Neuronal stem cell (in vitro differentiated cells): Measurements from ENCODE around the gene FARP1.

ENCODE experiments used
- DNase-seq: peaks from one replicate; pipeline ENCODE4 v3.0.0-alpha.2; 2013; ENCODE audit warnings: low spot score
- H2AFZ ChIP-seq: one replicate; pipeline ENCODE4 v1.6.1; 2013; ENCODE audit warnings: mild to moderate bottlenecking, low read length, inconsistent platforms
- H2AK5ac ChIP-seq: 2 replicates; pipeline ENCODE4 v1.6.1; 2013; ENCODE audit warnings: low read depth, mild to moderate bottlenecking, inconsistent platforms, low read length, moderate library complexity, mixed read lengths
- H2BK120ac ChIP-seq: 2 replicates; pipeline ENCODE4 v1.6.1; 2013; ENCODE audit warnings: low read depth, mild to moderate bottlenecking, inconsistent platforms, low read length, moderate library complexity, mixed read lengths
- H2BK12ac ChIP-seq: one replicate; pipeline ENCODE4 v1.6.1; 2013; ENCODE audit warnings: low read length, inconsistent platforms
- H2BK15ac ChIP-seq: 2 replicates; pipeline ENCODE4 v1.6.1; 2013; ENCODE audit warnings: mild to moderate bottlenecking, low read length, inconsistent platforms, mixed read lengths
- H2BK5ac ChIP-seq: one replicate; pipeline ENCODE4 v1.6.1; 2013; ENCODE audit warnings: inconsistent platforms, mild to moderate bottlenecking, low read length, moderate library complexity
- H3K14ac ChIP-seq: one replicate; pipeline ENCODE4 v1.6.1; 2013; ENCODE audit warnings: low read length, inconsistent platforms
- H3K18ac ChIP-seq: 2 replicates; pipeline ENCODE4 v1.6.1; 2013; ENCODE audit warnings: low read length, inconsistent platforms
- H3K23ac ChIP-seq: 2 replicates; pipeline ENCODE4 v1.6.1; 2013; ENCODE audit warnings: low read depth, mild to moderate bottlenecking, mixed read lengths, low read length, inconsistent platforms; ENCODE audit not compliant: poor library complexity
- H3K27ac ChIP-seq: replicated peaks from 3 replicates; pipeline ENCODE4 v1.5.1; 2013; ENCODE audit warnings: low read length, inconsistent platforms
- H3K27me3 ChIP-seq, 3 experiments: 2 replicates each; pipeline ENCODE4 v1.6.1; 2013; ENCODE audit warnings: low read length in 3 of 3, mild to moderate bottlenecking in 2 of 3, inconsistent platforms in 1 of 3, low read depth in 1 of 3, mixed read lengths in 1 of 3, moderate library complexity in 1 of 3; ENCODE audit not compliant: control insufficient read depth in 3 of 3, insufficient read depth in 3 of 3
- H3K36me3 ChIP-seq, 2 donors: replicated peaks in 1 of 2; 2 replicates each; pipeline ENCODE4 v1.6.1; 2013; ENCODE audit warnings: low read length in 2 of 2; ENCODE audit not compliant: control insufficient read depth in 2 of 2, insufficient read depth in 2 of 2
- H3K4ac ChIP-seq: 2 replicates; pipeline ENCODE4 v1.6.1; 2013; ENCODE audit warnings: inconsistent platforms, mild to moderate bottlenecking, low read length, moderate library complexity
- H3K4me1 ChIP-seq, 2 donors: 1 replicate in 1 of 2; 2 replicates in 1 of 2; pipeline ENCODE4 v1.6.1; 2013; ENCODE audit warnings: low read length in 2 of 2, low read depth in 1 of 2; ENCODE audit not compliant: control insufficient read depth in 2 of 2, insufficient read depth in 1 of 2
- H3K4me2 ChIP-seq: one replicate; pipeline ENCODE4 v1.6.1; 2013; ENCODE audit warnings: mild to moderate bottlenecking, low read length, inconsistent platforms; ENCODE audit not compliant: insufficient read depth, poor library complexity, severe bottlenecking
- H3K4me3 ChIP-seq, 2 donors: 2 replicates each; pipeline ENCODE4 v1.5.1; 2013; ENCODE audit warnings: low read length in 2 of 2, mild to moderate bottlenecking in 2 of 2, inconsistent platforms in 1 of 2, moderate library complexity in 1 of 2
- H3K79me1 ChIP-seq: one replicate; pipeline ENCODE4 v1.6.1; 2013; ENCODE audit warnings: low read depth, mild to moderate bottlenecking, inconsistent platforms, low read length, moderate library complexity
- H3K9ac ChIP-seq: one replicate; pipeline ENCODE4 v1.6.1; 2013; ENCODE audit warnings: mild to moderate bottlenecking, low read depth, low read length, inconsistent platforms; ENCODE audit not compliant: poor library complexity
- H3K9me3 ChIP-seq, 2 donors: replicated peaks in 1 of 2; 2 replicates each; pipeline versions ENCODE3 to v1.6.1; 2013; ENCODE audit warnings: low read length in 2 of 2, mild to moderate bottlenecking in 2 of 2, inconsistent platforms in 1 of 2, low read depth in 1 of 2, mixed read lengths in 1 of 2, moderate library complexity in 1 of 2; ENCODE audit not compliant: control insufficient read depth in 2 of 2, insufficient read depth in 1 of 2
- H4K8ac ChIP-seq: one replicate; pipeline ENCODE4 v1.6.1; 2013; ENCODE audit warnings: low read depth, mild to moderate bottlenecking, inconsistent platforms, low read length, moderate library complexity
- H4K91ac ChIP-seq: one replicate; pipeline ENCODE4 v1.6.1; 2013; ENCODE audit warnings: low read length, low read depth, mild to moderate bottlenecking, inconsistent platforms; ENCODE audit not compliant: poor library complexity
- WGBS, 2 donors: extraction: QIAGEN DNeasy Blood & Tissue Kit; methylation state at CpG; one replicate each; pipeline ENCODE4 v1.1.7; 2013; ENCODE audit warnings: missing lambda C conversion rate in 2 of 2, mixed read lengths in 1 of 2; ENCODE audit not compliant: insufficient read length in 2 of 2, insufficient replicate concordance in 1 of 2; ENCODE audit errors: extremely low coverage in 2 of 2; 5-methylcytosine and 5-hydroxymethylcytosine counted together
- small RNA-seq: library from polyadenylated mRNA; stranded (forward); fragments of <200 nt; extraction: miRNeasy Mini kit (QIAGEN cat#:217004); gene quantifications from one replicate; pipeline ENCODE3, GENCODE V24; 2013; ENCODE audit not compliant: insufficient read depth

The FARP1 gene

GRCh38 chr13:98504029-98504351, 361.1 kb downstream of the FARP1 start:
- Histone ChIP-seq H3K4me3 (no peak overlapping the region), H3K4ac (no peak overlapping the region), H4K8ac (no peak overlapping the region), H3K23ac (no peak overlapping the region), H3K18ac (no peak overlapping the region), H2AK5ac (no peak overlapping the region), H3K27ac (no peak overlapping the region), H4K91ac (no peak overlapping the region), H3K4me2 (no peak overlapping the region), H3K14ac (no peak overlapping the region), H3K9me3 (peaks cover 2 to 6% of the 10 kb centered on the region in 2 donors), H3K4me1 (peaks cover 11 to 25% of the 10 kb centered on the region in 2 donors), H3K79me1 (peaks cover 9% of the 10 kb centered on the region), H3K27me3 (no peaks in the 10 kb centered on the region), H3K36me3 (peaks cover 11 to 28% of the 10 kb centered on the region in 2 donors), H2BK15ac (no peak overlapping the region), H2AFZ (no peak overlapping the region), H2BK120ac (no peak overlapping the region), H2BK12ac (no peak overlapping the region), H3K9ac (no peak overlapping the region), H2BK5ac (no peak overlapping the region)
- no peak for DNase-seq
- WGBS, 2 donors: no CpG with 5 or more reads among the region's 1 CpG

GRCh38 chr13:98504371-98504963, 361.6 kb downstream of the FARP1 start:
- H2AFZ ChIP-seq: no peak overlapping the region
- H3K27ac ChIP-seq: no peak overlapping the region
- no peak for DNase-seq
- no peak overlapping the region for H2BK5ac ChIP-seq
- no peak overlapping the region for H2BK120ac ChIP-seq
- no peak overlapping the region for H3K14ac ChIP-seq
- no peak overlapping the region for H3K4me2 ChIP-seq
- H3K4me1 ChIP-seq: peaks cover 11 to 25% of the 10 kb centered on the region in 2 donors
- no peak overlapping the region for H2AK5ac ChIP-seq
- H3K4me3 ChIP-seq: no peak overlapping the region
- H3K27me3 ChIP-seq: no peaks in the 10 kb centered on the region
- no peak overlapping the region for H3K23ac ChIP-seq
- H3K9me3 ChIP-seq: peaks cover 2 to 4% of the 10 kb centered on the region in 2 donors
- H3K36me3 ChIP-seq: peaks cover 7 to 23% of the 10 kb centered on the region in 2 donors
- no peak overlapping the region for H4K8ac ChIP-seq
- no peak overlapping the region for H3K4ac ChIP-seq
- H2BK15ac ChIP-seq: no peak overlapping the region
- H3K79me1 ChIP-seq: peaks cover 9% of the 10 kb centered on the region
- no peak overlapping the region for H3K18ac ChIP-seq
- no peak overlapping the region for H2BK12ac ChIP-seq
- no peak overlapping the region for H4K91ac ChIP-seq
- no CpG with 5 or more reads among the region's 12 CpGs for WGBS, 2 donors
- no peak overlapping the region for H3K9ac ChIP-seq

Small RNA genes within 50 kb of the gene (small RNA-seq; reads per million reads assigned to genes)
- 8.3 reads per million, percentile 47 among the genes with 10 or more reads in this experiment for gene MIR3170
